HepG2 (cell line): ENCODE results near the gene PRRT2. TPM values are rescaled to one million over a fixed set of nuclear protein-coding genes. Genes with fewer than 3 reads are reported as not detected.
A peak's percentile ranks its signal among the peaks of the same experiment; 100 is the strongest.

Experiments used
- BRCA1 ChIP-seq: sonication (generic); formaldehyde crosslinking; IDR thresholded peaks from 2 replicates; pipeline ENCODE4 v1.4.0; 2020; ENCODE audit warnings: missing genetic modification reagents
- CC2D1A ChIP-seq: sonication (generic); formaldehyde crosslinking; IDR thresholded peaks from 2 replicates; pipeline ENCODE4 v1.8.1; 2023; ENCODE audit warnings: mild to moderate bottlenecking, missing genetic modification reagents
- FOXA1 ChIP-seq, 2 experiments: fragments of 450-650 bp in 1 of 2; sonication (generic) in 1 of 2; formaldehyde crosslinking in 1 of 2; IDR thresholded peaks; 2 replicates each; pipeline versions ENCODE4 v1.4.0 to v1.6.1; 2016 to 2020; ENCODE audit warnings: missing genetic modification reagents in 1 of 2
- GLI4 ChIP-seq: sonication (generic); formaldehyde crosslinking; IDR thresholded peaks from 2 replicates; pipeline ENCODE4 v1.5.1; 2020; ENCODE audit warnings: missing genetic modification reagents, mild to moderate bottlenecking, moderate library complexity, borderline replicate concordance
- HNF1A ChIP-seq, 2 experiments: sonication (generic) in 1 of 2; formaldehyde crosslinking in 1 of 2; IDR thresholded peaks; 2 replicates each; pipeline versions ENCODE4 v1.4.0 to v1.6.1; 2016 to 2020; ENCODE audit warnings: borderline replicate concordance in 1 of 2, low read depth in 1 of 2, mild to moderate bottlenecking in 1 of 2, missing genetic modification reagents in 1 of 2
- KMT2A ChIP-seq: sonication (generic); formaldehyde crosslinking; IDR thresholded peaks from 2 replicates; pipeline ENCODE4 v1.4.0; 2020; ENCODE audit warnings: missing genetic modification reagents
- LCORL ChIP-seq, 2 experiments: fragments of 450-650 bp in 1 of 2; sonication (generic) in 1 of 2; formaldehyde crosslinking in 1 of 2; IDR thresholded peaks; 2 replicates each; pipeline versions ENCODE4 v1.5.0 to v1.6.1; 2017 to 2020; ENCODE audit warnings: antibody characterized with exemption in 1 of 2, missing genetic modification reagents in 1 of 2
- LRRFIP1 ChIP-seq: sonication (generic); formaldehyde crosslinking; conservative IDR thresholded peaks from 2 replicates; pipeline ENCODE4 v1.4.0; 2020; ENCODE audit warnings: missing genetic modification reagents
- MAFG ChIP-seq: sonication (generic); formaldehyde crosslinking; IDR thresholded peaks from 2 replicates; pipeline ENCODE4 v1.5.1; 2020; ENCODE audit warnings: mild to moderate bottlenecking, missing genetic modification reagents
- MTA3 ChIP-seq: sonication (generic); formaldehyde crosslinking; IDR thresholded peaks from 2 replicates; pipeline ENCODE4 v1.4.0; 2020; ENCODE audit warnings: missing genetic modification reagents
- NFKB2 ChIP-seq: sonication (generic); formaldehyde crosslinking; IDR thresholded peaks from 2 replicates; pipeline ENCODE4 v1.4.0; 2020; ENCODE audit warnings: missing genetic modification reagents, borderline replicate concordance
- POLR2AphosphoS5 ChIP-seq: IDR thresholded peaks from 2 replicates; pipeline ENCODE4 v1.6.1; 2012; ENCODE audit warnings: low read depth, low read length
- RAD21 ChIP-seq: fragments of 450-650 bp; formaldehyde crosslinking; IDR thresholded peaks from 2 replicates; pipeline ENCODE4 v1.5.0; 2020; ENCODE audit warnings: mild to moderate bottlenecking
- SKIL ChIP-seq: sonication (generic); formaldehyde crosslinking; IDR thresholded peaks from 2 replicates; pipeline ENCODE4 v1.8.0; 2022; ENCODE audit warnings: missing genetic modification reagents, mild to moderate bottlenecking, moderate library complexity, borderline replicate concordance
- ZFP41 ChIP-seq: sonication (generic); formaldehyde crosslinking; IDR thresholded peaks from 2 replicates; pipeline ENCODE4 v1.4.0; 2020; ENCODE audit warnings: mild to moderate bottlenecking, missing genetic modification reagents, borderline replicate concordance
- ZFP82 ChIP-seq: sonication (generic); formaldehyde crosslinking; IDR thresholded peaks from 2 replicates; pipeline ENCODE4 v1.5.1; 2020; ENCODE audit warnings: mild to moderate bottlenecking, missing genetic modification reagents, borderline replicate concordance
- ZNF232 ChIP-seq: sonication (generic); formaldehyde crosslinking; IDR thresholded peaks from 2 replicates; pipeline ENCODE4 v1.4.0; 2020; ENCODE audit warnings: missing genetic modification reagents, borderline replicate concordance
- ZNF678 ChIP-seq: sonication (generic); formaldehyde crosslinking; IDR thresholded peaks from 2 replicates; pipeline ENCODE4 v1.4.0; 2020; ENCODE audit warnings: mild to moderate bottlenecking, missing genetic modification reagents
- ZNF749 ChIP-seq: sonication (generic); formaldehyde crosslinking; IDR thresholded peaks from 2 replicates; pipeline ENCODE4 v1.8.0; 2022; ENCODE audit warnings: mild to moderate bottlenecking, missing genetic modification reagents, moderate library complexity, borderline replicate concordance
- ZNF75D ChIP-seq: sonication (generic); formaldehyde crosslinking; IDR thresholded peaks from 2 replicates; pipeline ENCODE4 v1.8.1; 2023; ENCODE audit warnings: missing genetic modification reagents, mild to moderate bottlenecking, borderline replicate concordance
- polyA plus RNA-seq, 8 experiments: library from polyadenylated mRNA; depleted of rRNA in 3 of 8; stranded (reverse) in 7 of 8; unstranded in 1 of 8; fragments of >200 nt; fragmentation: Illumina TruSeq in 4 of 8; extraction: Trizol in 4 of 8; gene quantifications; 2 replicates each; pipeline versions ENCODE4 v1.2.1 to v1.2.3, GENCODE V29; 2011 to 2016; ENCODE audit warnings: low read depth in 4 of 8, missing spikeins in 1 of 8, mixed read lengths in 1 of 8; ENCODE audit not compliant: insufficient read depth in 1 of 8
- total RNA-seq, 5 experiments: library from RNA; depleted of rRNA; stranded (reverse); fragments of >200 nt; fragmentation: Illumina TruSeq; extraction: Trizol; gene quantifications; 2 replicates each; pipeline ENCODE4 v1.2.3, GENCODE V29; 2016; ENCODE audit warnings: low read depth in 1 of 5

The PRRT2 gene
- total and polyA plus RNA-seq, 2 of the 13 experiments (the other 11 are each of a cell fraction or from before 2014, with no cell fraction given), result 0.51 to 1.1 TPM

GRCh38 chr16:29811170-29811895 lies 660 bp upstream of the PRRT2 start (continued):
- TF ChIP-seq HNF1A (IDR thresholded peaks at IDR 0.05; ENCODE audit: low read depth) (no peak), HNF1A (CRISPR knock-in tag; IDR thresholded peaks at IDR 0.05; ENCODE audit: borderline replicate concordance) (no peak), FOXA1 (IDR thresholded peaks at IDR 0.05) (no peak), FOXA1 (CRISPR knock-in tag; IDR thresholded peaks at IDR 0.05) (peak; percentile 54), ZFP41 (no peak), ZNF75D (no peak), KMT2A (CRISPR knock-in tag) (peak; percentile 61), ZNF678 (CRISPR knock-in tag) (no peak), MAFG (CRISPR knock-in tag) (no peak), CC2D1A (CRISPR knock-in tag) (no peak), MTA3 (CRISPR knock-in tag) (no peak), LRRFIP1 (CRISPR knock-in tag) (no peak), RAD21 (peak; percentile 36; the same call in 1 of the 2 replicates), ZFP82 (CRISPR knock-in tag) (no peak), POLR2AphosphoS5 (peak; percentile 63; the same call in 1 of the 2 replicates), LCORL (IDR thresholded peaks at IDR 0.05) (0 out of 2 replicates have a peak, but pooled peaks have one; percentile 13), LCORL (CRISPR knock-in tag; IDR thresholded peaks at IDR 0.05) (peak; percentile 92; the same call in 1 of the 2 replicates), BRCA1 (CRISPR knock-in tag) (no peak), ZNF749 (CRISPR knock-in tag) (no peak; the same call in 1 of the 2 replicates), NFKB2 (peak; percentile 80; the same call in 1 of the 2 replicates), ZNF232 (CRISPR knock-in tag) (no peak; the same call in 1 of the 2 replicates), SKIL (CRISPR knock-in tag) (no peak), GLI4 (CRISPR knock-in tag) (no peak; the same call in 1 of the 2 replicates)
